Activated naive CD8-positive, alpha-beta T cell treated with anti-CD3 and anti-CD28 coated beads, Interleukin-2, amount 50 U/mL, for 16 hours (primary cell): Measurements from ENCODE around the gene ITGA1.
"Not testable (repeated sequence)": the region's sequence is repeated elsewhere in the genome, so short reads cannot be mapped to it uniquely, and the experiment has no call there.

ENCODE experiments used
- DNase-seq: peaks from one replicate; pipeline ENCODE4 v3.0.0-alpha.2; 2020; ENCODE audit warnings: low read depth, low spot score

Gene ITGA1

DNA sequence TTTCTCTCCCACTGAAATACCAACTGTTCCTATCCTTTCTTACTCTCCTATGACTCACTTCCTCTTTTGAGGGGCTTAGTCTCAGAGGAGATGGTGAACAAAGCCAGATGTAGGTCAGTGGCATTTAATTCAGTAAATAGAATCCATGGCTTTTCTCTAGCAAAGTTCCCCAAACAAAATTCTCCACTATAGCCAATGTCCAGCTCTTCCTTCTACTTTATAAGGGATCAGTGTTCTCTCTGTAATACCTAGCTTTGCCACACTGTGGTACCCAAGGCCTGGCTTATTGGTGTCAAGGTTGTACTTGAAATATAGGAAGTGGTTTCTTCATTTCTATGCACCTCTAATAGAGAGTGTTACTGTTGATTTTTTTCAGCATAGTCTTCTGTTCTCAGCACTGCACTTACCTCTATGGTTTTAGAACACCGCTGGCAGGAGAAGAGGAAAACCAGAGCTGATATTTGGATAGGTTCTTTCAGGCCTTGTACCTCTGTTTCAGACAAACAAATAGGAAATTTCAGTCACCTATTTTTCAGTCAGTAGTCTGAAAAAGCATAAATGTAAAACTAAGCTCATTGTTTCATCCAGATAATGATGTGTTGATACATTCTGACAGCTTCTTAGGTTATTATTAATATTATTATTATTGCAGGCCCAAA is 160.8 kb downstream of the ITGA1 start:
- no peak for DNase-seq

- no peak for DNase-seq
Measured at GRCh38 chr5:52950686-52951085, 163.0 kb downstream of the ITGA1 start.

- no peak for DNase-seq
Measured at GRCh38 chr5:52952483-52952882, 164.8 kb downstream of the ITGA1 start.

GRCh38 chr5:52956014-52956413 is 168.3 kb downstream of the ITGA1 start:
- DNase-seq: no peak

DNA sequence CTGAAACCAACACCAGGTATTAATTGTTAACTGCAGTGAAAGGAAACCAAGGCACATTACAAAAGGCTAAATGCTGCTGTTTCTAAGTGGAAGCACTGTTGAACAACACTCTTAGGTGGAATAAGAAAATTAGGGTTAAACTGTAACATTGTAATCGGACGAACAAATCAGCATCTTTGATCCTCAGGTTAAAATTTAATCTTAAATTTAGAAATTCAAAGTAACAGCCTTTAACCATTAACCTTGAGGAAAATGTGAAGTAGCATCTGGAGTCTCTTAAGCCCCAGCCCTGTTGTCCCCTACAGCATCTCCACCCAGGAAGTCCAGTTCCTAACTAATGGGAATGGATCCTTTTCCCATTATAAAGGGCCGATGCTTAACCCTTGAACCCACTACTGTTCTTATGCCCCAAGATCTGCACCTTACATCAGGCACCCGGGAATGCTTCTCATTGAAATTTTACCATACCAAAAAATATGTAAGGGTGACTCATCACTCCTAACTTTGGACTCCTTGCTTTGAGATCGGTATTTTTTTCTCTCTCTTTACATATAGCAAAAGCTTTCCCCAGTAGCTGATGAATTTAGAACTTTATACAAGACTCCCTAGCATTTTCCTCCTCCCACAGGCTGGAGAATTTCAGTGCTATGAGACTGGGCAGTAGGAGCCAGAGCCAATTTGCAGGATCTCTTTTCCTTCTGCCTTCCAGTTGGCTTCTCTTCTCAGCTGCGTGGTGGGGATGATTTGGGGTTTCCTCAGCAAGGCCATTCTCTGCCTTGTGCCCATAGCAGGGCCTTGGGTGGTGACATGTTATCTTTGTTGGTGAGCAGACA is 169.4 kb downstream of the ITGA1 start:
- DNase-seq: no peak

GRCh38 chr5:52961274-52961681 is 173.6 kb downstream of the ITGA1 start:
- no peak for DNase-seq

GRCh38 chr5:52963636-52964035 is 175.9 kb downstream of the ITGA1 start:
- no peak for DNase-seq

GRCh38 chr5:52964138-52964537 is 176.4 kb downstream of the ITGA1 start:
- DNase-seq: no peak

DNA sequence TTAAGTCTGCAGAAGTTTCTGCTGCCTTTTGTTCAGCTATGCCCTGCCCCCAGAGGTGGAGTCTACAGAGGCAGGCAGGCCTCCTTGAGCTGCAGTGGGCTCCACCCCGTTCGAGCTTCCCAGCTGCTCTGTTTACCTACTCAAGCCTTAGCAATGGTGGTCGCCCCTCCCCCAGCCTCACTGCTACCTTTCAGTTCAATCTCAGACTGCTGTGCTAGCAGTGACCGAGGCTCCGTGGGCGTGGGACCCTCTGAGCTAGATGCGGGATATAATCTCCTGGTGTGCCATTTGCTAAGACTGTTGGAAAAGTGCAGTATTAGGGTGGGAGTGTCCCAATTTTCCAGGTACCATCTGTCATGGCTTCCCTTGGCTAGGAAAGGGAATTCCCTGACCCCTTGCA is 188.4 kb downstream of the ITGA1 start:
- not testable (repeated sequence) for DNase-seq

DNA sequence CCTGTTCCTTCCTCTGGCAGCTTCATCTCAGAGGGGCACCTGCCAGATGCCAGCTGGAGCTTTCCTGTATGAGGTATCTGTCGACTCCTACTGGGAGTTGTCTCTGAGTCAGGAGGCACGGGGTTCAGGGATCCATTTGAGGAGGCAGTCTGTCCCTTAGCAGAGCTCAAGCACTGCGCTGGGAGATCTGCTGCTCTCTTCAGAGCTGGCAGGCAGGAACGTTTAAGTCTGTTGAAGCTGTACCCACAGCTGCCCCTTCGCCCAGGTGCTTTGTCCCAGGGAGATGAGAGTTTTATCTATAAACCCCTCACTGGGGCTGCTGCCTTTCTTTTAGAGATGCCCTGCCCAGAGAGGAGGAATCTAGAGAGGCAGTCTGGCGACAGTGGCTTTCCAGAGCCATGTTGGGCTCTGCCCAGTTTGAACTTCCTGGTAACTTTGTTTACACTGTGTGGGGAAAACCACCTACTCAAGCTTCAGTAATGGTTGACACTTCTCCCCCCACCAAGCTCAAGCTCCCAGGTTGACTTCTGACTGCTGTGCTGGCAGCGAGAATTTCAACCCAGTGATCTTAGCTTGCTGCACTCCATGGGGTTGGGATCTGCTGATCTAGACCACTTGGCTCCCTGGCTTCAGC is 189.7 kb downstream of the ITGA1 start:
- no peak for DNase-seq

- DNase-seq: no peak
Measured at GRCh38 chr5:52981507-52981906, 193.8 kb downstream of the ITGA1 start.

DNA sequence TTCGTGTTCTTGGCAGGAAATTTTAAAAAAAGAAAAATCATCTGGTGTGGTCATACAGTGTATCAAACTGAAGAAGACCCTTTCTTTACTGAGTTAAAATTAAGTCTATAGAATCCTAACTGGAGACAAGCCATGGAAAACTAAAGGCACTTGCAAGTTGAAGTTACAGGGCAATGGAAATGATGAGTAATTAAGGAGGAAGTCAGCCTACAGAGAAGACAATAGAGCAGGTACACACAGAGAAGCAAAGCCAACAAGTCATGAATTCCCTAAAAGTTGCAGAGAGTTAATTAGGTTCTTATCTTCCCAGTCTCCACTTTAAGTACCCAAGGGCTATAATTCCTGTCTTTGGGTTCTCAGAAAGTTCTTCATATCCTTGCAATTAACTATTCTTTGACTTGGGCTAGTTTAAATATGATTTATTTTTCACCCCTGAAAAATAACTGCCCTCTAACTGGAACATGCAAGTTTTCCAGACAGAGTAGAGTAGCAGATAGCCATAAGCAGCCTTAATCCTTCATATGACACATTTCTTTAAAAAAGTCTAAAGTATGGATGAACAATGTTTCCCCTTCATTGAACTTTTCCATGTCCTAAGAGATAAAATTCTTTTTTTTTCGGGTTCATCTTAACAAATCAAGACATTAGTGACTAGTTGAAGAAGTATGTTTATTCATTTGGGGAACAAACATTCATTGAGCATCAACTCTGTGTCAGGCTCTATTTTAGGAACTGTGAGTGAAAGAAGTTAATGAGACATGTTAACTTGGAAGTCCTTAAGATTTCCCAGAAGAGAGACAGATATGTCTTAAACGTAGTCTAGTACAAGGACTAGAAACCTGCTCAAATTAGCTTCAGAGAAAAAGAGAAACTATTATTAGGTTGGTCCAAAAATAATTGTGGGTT is 196.3 kb downstream of the ITGA1 start:
- no peak for DNase-seq

DNA sequence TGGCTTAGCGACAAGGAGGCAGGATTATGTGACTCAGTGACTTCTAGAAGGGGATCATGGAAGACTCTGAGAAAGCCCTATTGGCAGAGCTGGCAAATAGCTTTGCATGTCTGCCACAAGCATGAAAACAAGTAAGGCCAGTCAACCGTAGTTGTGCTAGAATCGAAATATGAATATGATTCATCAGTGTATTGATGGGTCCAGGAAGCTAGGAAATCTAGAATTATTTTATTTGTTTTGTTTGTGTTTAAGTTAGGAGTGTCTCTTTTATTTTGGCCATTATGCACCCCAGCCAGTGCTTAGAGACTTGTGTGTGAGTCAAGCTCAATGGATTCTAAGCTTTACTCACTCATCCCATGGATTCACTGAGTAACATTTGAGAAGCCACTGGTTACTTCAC is 197.6 kb downstream of the ITGA1 start:
- DNase-seq: no peak

DNA sequence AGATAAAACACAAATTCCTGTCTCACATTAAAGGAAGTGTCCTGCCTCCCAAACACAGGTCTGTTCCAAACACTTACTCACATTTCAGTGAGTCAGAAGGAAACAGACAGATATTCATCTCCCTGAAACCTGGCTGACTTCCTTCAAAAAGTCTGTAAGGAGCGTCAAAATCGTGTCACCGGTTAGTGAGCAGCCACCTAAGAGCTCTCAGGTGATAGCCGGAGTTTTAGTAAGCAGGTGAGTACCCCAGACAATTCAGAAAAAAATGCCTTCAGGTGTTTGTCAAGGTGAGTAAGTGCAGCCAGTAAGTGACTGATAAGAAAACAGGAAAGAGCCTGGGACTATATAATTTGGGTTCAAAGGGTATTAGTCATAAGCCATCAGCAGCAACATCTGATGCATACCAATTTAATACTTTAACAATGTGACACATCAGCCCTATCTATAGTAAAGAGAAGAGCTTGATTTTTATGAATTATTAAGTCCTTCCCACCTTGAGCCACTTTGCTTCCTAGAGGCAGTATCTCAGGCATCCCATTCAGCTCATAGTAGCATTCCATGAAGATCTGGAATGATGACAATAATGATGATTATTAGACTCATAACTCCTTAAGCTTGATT is 200.1 kb downstream of the ITGA1 start:
- DNase-seq: no peak

- DNase-seq: no peak
Measured at GRCh38 chr5:52988335-52989024, 200.8 kb downstream of the ITGA1 start.

DNA sequence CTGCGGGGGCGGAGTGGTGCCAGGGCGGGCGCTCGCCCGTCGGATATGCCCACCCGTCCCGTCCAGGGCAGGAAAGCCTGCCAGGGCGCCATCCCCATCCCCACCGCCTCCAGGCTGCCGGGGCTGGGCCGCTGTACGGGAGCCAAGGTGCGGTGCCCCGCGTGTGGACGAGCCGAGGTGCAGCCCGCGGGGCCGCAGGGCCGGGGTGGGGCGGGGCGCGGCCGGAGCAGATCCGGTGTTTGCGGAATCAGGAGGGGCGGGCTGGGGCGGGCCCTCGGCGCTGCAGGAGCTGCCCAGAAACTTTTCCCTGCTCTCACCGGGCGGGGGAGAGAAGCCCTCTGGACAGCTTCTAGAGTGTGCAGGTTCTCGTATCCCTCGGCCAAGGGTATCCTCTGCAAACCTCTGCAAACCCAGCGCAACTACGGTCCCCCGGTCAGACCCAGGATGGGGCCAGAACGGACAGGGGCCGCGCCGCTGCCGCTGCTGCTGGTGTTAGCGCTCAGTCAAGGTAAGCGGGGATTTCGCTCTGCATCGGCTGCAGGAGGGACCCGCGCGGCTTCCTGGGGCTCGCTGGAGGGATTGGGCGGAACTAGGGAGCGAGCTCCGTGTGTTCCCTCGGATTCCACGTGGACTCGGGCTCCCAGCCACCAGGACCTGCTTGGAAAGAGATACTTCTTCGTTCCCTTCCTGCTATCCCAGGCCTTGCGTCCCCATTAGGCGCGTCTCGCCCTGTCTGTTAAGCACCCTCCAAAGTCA is 201.5 kb downstream of the ITGA1 start, which contains the start of gene ITGA2:
TSS of gene ITGA2 (plus strand) at position 328 of the 756 bp plus-strand sequence. CDS start at position 445, 117 bp downstream.
- DNase-seq: no peak

GRCh38 chr5:52989781-52990527 is 202.2 kb downstream of the ITGA1 start:
- DNase-seq: no peak

DNA sequence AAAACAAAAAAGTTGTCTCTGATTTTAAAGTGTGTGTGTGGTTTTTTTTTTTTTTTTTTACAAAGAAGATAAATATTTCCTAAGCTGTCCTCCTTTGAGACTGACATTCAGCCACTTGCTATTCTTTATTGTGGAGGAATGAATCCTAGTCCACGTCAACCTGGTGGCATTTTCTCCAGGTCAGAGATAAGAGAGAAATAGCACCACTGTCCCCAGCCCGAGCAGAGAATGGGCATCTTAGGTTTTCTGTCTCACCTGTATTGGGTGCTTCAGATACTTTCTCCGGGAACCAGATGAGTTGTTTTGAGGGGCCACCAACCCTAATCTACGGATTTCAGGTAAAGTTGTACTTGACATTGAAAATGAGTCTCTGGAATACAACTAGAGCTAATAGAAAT is 202.8 kb downstream of the ITGA1 start:
- no peak for DNase-seq

GRCh38 chr5:52993367-52993766 is 205.7 kb downstream of the ITGA1 start:
- DNase-seq: no peak
